Measurements from ENCODE around the gene TCF7L2. TPM values are rescaled to one million over a fixed set of nuclear protein-coding genes. Genes with fewer than 3 reads are reported as not detected.

The TCF7L2 gene
- total RNA-seq, 1 donor from 2014 or later: 76.4 TPM

DNA sequence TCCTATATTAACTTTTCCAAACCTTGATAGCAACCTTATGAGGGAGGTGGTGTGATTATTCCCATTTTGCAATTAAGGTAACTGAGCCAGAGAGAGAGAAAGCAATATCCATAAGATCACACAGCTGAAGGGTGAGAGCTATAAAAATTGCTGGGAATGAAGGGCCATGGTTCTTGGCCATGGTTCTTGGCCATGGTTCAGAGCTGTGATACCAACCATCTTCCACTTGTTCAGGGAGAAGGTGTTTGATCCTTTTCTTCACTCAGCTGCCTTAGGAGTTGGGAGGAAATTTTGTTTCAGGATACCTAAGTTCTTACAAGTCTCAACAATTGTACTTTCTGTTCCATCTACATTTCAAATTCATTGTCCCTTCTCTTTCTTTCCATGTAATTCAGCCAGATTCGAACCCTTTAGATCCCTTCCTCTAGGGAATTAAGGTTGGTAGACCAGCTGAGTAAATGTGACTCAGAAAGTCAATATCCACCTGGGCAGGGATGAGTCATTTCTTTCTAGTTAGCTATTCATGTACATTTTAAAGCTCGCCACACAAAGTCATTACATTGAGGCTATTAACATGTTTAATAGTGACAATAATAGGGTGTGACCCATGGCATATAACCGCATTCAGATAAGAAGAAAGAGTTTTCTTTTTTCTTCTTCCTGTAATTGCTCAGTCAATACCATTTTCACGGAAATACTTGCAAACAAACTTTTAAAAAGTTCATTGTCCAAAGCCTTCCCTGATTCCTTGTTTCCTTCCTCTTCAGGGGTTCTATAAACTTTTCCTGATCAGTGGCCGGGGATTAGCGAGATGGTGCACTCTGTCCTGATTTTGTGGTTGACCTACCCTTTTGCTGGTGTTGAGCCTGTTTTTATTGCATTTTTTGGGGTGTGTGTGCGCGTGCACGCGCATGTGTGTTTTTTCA lies 143.4 kb downstream of the TCF7L2 start:
- peak overlapping the region; percentile 71 for H3K27ac Mint-ChIP-seq

DNA sequence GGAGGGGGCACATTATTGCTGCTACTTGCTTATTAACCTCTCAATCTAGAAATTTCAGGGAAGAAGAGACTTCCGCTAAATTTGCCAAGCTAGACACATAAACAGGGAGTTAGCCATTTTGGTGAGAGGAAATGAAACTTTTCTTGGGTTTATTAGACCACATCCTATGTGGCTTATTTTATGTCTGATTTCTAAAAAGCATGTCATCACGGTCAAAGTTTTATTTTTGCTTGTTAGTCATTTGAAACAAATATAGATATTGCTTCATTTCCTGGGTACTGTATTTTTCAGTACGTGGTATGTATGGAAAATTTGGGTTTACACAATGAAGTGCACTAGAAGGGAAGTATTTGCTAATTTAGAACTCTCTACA lies 144.1 kb downstream of the TCF7L2 start:
- TF ChIP-seq, protein P1, sequence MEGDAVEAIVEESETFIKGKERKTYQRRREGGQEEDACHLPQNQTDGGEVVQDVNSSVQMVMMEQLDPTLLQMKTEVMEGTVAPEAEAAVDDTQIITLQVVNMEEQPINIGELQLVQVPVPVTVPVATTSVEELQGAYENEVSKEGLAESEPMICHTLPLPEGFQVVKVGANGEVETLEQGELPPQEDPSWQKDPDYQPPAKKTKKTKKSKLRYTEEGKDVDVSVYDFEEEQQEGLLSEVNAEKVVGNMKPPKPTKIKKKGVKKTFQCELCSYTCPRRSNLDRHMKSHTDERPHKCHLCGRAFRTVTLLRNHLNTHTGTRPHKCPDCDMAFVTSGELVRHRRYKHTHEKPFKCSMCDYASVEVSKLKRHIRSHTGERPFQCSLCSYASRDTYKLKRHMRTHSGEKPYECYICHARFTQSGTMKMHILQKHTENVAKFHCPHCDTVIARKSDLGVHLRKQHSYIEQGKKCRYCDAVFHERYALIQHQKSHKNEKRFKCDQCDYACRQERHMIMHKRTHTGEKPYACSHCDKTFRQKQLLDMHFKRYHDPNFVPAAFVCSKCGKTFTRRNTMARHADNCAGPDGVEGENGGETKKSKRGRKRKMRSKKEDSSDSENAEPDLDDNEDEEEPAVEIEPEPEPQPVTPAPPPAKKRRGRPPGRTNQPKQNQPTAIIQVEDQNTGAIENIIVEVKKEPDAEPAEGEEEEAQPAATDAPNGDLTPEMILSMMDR (IDR thresholded peaks at IDR 0.05; ENCODE audit: unreplicated experiment): no peak
- DNase-seq (ENCODE audit: low spot score in 2 of 2, unreplicated experiment in 2 of 2): no peak
- peaks cover 31% of the 10 kb centered on the region for H3K36me3 Mint-ChIP-seq

More for the DNA sequence above, 143.4 kb downstream of the TCF7L2 start:
- Mint-ChIP-seq H3K9me3 (no peaks in the 10 kb centered on the region), H3K36me3 (peaks cover 28% of the 10 kb centered on the region), H3K4me3 (no peak overlapping the region), H3K27me3 (ENCODE audit: low read depth) (no peaks in the 10 kb centered on the region), H3K4me1 (peaks cover 4% of the 10 kb centered on the region)
- TF ChIP-seq, protein P1 (IDR thresholded peaks at IDR 0.05; ENCODE audit: unreplicated experiment): no peak
- no peak for DNase-seq (ENCODE audit: low spot score in 2 of 2, unreplicated experiment in 2 of 2)

DNA sequence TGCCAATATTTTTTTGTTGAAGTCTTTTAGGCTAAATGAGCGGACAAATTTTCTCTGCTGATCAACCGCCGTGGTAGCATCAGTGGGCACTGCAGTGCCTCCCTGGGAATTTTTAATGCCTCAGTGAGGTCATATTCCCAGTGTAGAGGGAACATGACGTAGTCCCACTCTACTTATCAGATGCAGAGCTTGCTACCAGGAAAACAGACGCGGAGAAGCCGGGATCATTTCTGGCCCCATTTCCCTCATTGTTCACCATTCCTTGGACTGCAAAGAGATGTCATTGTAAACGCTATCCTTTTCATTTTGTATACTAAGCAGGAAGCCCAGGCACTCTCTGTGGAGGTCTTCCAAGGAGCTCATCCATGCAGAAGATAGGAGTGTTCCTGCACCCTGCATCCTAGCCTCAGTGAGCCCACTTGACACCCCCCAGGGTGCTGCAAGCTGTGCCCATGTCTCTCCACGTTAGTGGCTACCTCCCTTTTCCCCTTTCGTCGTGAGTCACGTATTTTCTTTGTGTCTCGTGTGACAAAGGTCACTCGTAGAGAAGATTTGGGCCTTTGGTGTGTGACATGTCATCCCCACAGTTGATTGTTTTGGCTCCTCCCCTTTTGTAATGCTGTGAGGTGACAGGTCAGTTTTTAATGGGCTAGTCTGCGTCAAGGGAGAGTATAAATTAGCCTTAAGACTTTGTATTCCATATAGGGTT lies 145.5 kb downstream of the TCF7L2 start:
- H3K4me3 Mint-ChIP-seq: no peak overlapping the region
- peaks cover 24% of the 10 kb centered on the region for H3K4me1 Mint-ChIP-seq
- H3K27me3 Mint-ChIP-seq (ENCODE audit: low read depth): no peaks in the 10 kb centered on the region
- TF ChIP-seq, protein P1 (IDR thresholded peaks at IDR 0.05; ENCODE audit: unreplicated experiment): no peak
- H3K36me3 Mint-ChIP-seq: peaks cover 34% of the 10 kb centered on the region
- peak overlapping the region; percentile 12 for H3K27ac Mint-ChIP-seq
- no peak for DNase-seq (ENCODE audit: low spot score in 2 of 2, unreplicated experiment in 2 of 2)
- H3K9me3 Mint-ChIP-seq: peaks cover 3% of the 10 kb centered on the region

More for the DNA sequence above, 144.1 kb downstream of the TCF7L2 start:
- no peaks in the 10 kb centered on the region for H3K9me3 Mint-ChIP-seq
- H3K27ac Mint-ChIP-seq: peak overlapping the region; percentile 71
- no peak overlapping the region for H3K4me3 Mint-ChIP-seq
- peaks cover 9% of the 10 kb centered on the region for H3K4me1 Mint-ChIP-seq
- H3K27me3 Mint-ChIP-seq (ENCODE audit: low read depth): no peaks in the 10 kb centered on the region

DNA sequence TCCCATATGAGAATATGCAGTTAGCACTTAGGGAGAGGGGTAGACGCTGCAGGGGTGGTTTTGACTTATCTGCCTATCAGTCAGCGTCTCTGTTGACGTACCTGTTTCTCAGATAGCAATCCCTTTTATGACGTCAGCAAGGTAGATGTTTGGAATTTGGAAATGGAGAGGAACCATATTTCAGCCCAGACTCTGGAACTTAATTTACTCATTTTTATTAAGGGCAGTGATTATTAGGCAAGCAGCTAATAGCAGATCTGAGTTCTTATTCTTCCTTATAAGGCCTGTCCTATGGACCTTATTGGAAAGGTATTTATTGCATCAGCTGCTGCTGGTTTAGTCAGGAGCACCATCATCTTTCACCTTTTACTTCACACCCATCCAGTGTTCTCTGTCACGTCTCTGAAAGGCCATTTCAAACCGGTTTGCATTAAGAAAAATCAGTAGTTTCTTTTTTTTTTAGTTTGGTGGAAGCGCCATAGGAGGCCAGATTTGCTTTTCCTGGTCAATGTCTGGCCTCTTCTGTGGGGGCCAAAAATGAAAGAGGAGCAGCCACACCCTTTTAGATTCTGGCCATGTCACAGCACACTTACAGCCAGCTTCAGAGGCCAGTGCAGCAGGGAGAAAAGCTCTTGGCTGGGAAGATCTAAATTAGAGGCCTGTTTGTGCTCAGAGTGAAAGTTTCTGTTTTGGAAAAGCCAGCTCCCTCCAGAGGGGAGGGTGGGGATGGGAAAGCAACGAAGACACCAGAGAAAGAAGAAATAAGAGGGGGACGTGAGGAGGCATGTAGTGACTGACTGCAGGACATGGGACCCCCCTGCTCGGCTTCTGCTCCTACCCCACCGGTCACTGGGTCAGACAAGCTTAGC lies 146.3 kb downstream of the TCF7L2 start:
- peaks cover 31% of the 10 kb centered on the region for H3K36me3 Mint-ChIP-seq

DNA sequence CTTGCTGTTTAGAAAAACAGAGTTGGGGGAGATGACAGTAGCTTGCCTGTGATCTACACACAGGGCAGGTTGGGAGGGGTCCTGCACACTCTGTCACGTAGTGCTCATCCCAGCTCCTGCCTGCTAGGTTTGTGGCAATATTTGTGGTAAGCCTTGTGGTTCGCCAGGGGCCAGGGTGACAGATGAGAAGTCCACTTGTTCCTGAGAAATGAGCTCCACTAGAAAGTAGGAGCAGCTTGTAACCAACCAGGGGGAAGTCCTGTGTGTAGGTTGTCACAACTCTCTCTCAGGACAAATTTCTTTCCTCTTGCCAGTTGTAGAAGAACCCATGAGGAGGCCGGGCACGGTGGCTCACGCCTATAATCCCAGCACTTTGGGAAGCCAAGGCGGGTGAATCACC lies 147.0 kb downstream of the TCF7L2 start:
- TF ChIP-seq, protein P1 (IDR thresholded peaks at IDR 0.05; ENCODE audit: unreplicated experiment): no peak
- Mint-ChIP-seq H3K27ac (no peak overlapping the region), H3K4me1 (peaks cover 25% of the 10 kb centered on the region), H3K36me3 (peaks cover 26% of the 10 kb centered on the region), H3K4me3 (no peak overlapping the region), H3K27me3 (ENCODE audit: low read depth) (no peaks in the 10 kb centered on the region), H3K9me3 (peaks cover 4% of the 10 kb centered on the region)
- DNase-seq (ENCODE audit: low spot score in 2 of 2, unreplicated experiment in 2 of 2): no peak

More for the DNA sequence above, 146.3 kb downstream of the TCF7L2 start:
- TF ChIP-seq, protein P1 (IDR thresholded peaks at IDR 0.05; ENCODE audit: unreplicated experiment): no peak
- H3K27me3 Mint-ChIP-seq (ENCODE audit: low read depth): no peaks in the 10 kb centered on the region
- peaks cover 4% of the 10 kb centered on the region for H3K9me3 Mint-ChIP-seq
- no peak for DNase-seq (ENCODE audit: low spot score in 2 of 2, unreplicated experiment in 2 of 2)
- no peak overlapping the region for H3K4me3 Mint-ChIP-seq
- H3K27ac Mint-ChIP-seq: peak overlapping the region; percentile 43
- peaks cover 25% of the 10 kb centered on the region for H3K4me1 Mint-ChIP-seq

All from mesothelial cell of epicardium (in vitro differentiated cells).